Measurements from ENCODE around the gene RAVER1. TPM values are rescaled to one million over a fixed set of nuclear protein-coding genes. Genes with fewer than 3 reads are reported as not detected.

The RAVER1 gene
- total and polyA plus RNA-seq, 9 of the 15 experiments (the other 6 are each of a cell fraction or from before 2014, with no cell fraction given): 0.06 to 113 (median 7.0) TPM

DNA sequence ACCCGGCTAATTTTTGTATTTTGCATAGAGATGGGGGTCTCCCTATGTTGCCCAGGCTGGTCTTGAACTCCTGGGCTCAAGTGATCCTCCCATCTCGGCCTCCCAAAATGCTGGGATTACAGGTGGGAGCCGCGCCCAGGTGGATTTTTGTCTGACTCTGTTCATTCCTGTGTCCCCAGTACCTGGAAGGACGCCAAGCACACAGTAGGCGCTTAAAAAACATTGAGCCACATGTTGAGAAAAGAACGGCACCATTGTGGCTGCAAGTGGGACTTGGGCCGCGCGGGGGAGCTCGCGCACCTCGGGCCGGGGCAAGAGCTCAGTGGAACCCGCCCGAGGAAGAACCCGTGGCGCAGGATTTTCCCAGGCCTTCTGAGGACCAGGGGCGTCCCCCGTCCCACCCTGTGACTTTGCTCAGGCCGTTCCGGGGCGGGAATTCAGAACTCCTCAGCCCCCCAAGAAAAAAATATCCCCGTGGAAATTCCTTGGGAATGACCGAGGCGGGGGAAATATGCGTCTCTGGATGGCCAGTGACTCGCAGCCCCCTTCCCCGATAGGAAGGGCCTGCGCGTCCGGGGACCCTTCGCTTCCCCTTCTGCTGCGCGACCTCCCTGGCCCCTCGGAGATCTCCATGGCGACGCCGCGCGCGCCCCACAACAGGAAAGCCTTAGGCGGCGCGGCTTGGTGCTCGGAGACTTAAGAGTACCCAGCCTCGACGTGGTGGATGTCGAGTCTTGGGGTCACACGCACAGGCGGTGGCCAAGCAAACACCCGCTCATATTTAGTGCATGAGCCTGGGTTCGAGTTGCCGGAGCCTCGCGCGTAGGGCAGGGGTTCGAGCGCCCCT lies 63.8 kb downstream of the RAVER1 start (continued):
- TF ChIP-seq YY1 (IDR thresholded peaks at IDR 0.05; ENCODE audit: borderline replicate concordance in 1 of 3, control insufficient read depth in 1 of 3, extremely low read depth in 1 of 3, insufficient read depth in 3 of 3, insufficient read length in 1 of 3, insufficient replicate concordance in 2 of 3, low read depth in 1 of 3, low read length in 2 of 3) (peak in 2 of 3 experiments; percentile 55 to 71), TEAD1 (CRISPR knock-in tag; IDR thresholded peaks at IDR 0.05) (no peak), SRSF1 (IDR thresholded peaks at IDR 0.05; ENCODE audit: low read depth, low read length) (no peak), ZNF324 (CRISPR knock-in tag; IDR thresholded peaks at IDR 0.05) (no peak), ETV6 (IDR thresholded peaks at IDR 0.05; ENCODE audit: borderline replicate concordance in 1 of 2, low read depth in 2 of 2, low read length in 1 of 2) (no peak; a peak in 1 of 4 replicates), ETV6 (CRISPR knock-in tag; IDR thresholded peaks at IDR 0.05; ENCODE audit: borderline replicate concordance) (no peak), BCL6 (CRISPR knock-in tag; IDR thresholded peaks at IDR 0.05) (no peak), TSC22D4 (tag; IDR thresholded peaks at IDR 0.05) (no peak), RHOXF2B (CRISPR knock-in tag; conservative IDR thresholded peaks at IDR 0.05) (no peak), NR2C1 (IDR thresholded peaks at IDR 0.05) (no peak), NR2C1 (tag; IDR thresholded peaks at IDR 0.05) (no peak), MAZ (CRISPR knock-in tag; conservative IDR thresholded peaks at IDR 0.05 in 1 of 2, IDR thresholded peaks at IDR 0.05 in 1 of 2) (peak in 1 of 2 experiments; percentile 60; a peak in 2 of 4 replicates), ZNF766 (CRISPR knock-in tag; conservative IDR thresholded peaks at IDR 0.05) (no peak), NCOA2 (IDR thresholded peaks at IDR 0.05; ENCODE audit: partially characterized antibody in 2 of 2) (no peak), IRF2 (CRISPR knock-in tag; IDR thresholded peaks at IDR 0.05) (no peak), CCAR2 (IDR thresholded peaks at IDR 0.05; ENCODE audit: low read depth, low read length) (no peak), HNRNPUL1 (IDR thresholded peaks at IDR 0.05; ENCODE audit: low read length) (no peak), PBX2 (CRISPR knock-in tag; IDR thresholded peaks at IDR 0.05; ENCODE audit: low read depth) (no peak), PBX2 (tag; conservative IDR thresholded peaks at IDR 0.05; ENCODE audit: low read depth) (no peak), FUS (optimal IDR thresholded peaks at IDR 0.05; ENCODE audit: low read depth, low read length) (no peak), CAMTA2 (CRISPR knock-in tag; conservative IDR thresholded peaks at IDR 0.05) (no peak), ZSCAN29 (IDR thresholded peaks at IDR 0.05) (no peak)
- TF ChIP-seq, protein P1, sequence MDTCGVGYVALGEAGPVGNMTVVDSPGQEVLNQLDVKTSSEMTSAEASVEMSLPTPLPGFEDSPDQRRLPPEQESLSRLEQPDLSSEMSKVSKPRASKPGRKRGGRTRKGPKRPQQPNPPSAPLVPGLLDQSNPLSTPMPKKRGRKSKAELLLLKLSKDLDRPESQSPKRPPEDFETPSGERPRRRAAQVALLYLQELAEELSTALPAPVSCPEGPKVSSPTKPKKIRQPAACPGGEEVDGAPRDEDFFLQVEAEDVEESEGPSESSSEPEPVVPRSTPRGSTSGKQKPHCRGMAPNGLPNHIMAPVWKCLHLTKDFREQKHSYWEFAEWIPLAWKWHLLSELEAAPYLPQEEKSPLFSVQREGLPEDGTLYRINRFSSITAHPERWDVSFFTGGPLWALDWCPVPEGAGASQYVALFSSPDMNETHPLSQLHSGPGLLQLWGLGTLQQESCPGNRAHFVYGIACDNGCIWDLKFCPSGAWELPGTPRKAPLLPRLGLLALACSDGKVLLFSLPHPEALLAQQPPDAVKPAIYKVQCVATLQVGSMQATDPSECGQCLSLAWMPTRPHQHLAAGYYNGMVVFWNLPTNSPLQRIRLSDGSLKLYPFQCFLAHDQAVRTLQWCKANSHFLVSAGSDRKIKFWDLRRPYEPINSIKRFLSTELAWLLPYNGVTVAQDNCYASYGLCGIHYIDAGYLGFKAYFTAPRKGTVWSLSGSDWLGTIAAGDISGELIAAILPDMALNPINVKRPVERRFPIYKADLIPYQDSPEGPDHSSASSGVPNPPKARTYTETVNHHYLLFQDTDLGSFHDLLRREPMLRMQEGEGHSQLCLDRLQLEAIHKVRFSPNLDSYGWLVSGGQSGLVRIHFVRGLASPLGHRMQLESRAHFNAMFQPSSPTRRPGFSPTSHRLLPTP (IDR thresholded peaks at IDR 0.05; ENCODE audit: borderline replicate concordance, extremely low read depth, insufficient read length): no peak

All from K562 (cell line).